Fibroblast of villous mesenchyme (primary cell): ENCODE data around the gene DEPDC5. TPM values are rescaled to one million over a fixed set of nuclear protein-coding genes. Genes with fewer than 3 reads are reported as not detected.

Experiments
- DNase-seq: peaks from one replicate; pipeline ENCODE4 v3.0.0-alpha.2; 2010; ENCODE audit warnings: low read depth
- H3K4me3 ChIP-seq: 2 replicates; pipeline ENCODE4 v1.5.1; 2011; ENCODE audit warnings: low read depth, mild to moderate bottlenecking, low read length
- total RNA-seq: library from RNA; depleted of rRNA; stranded (reverse); fragments of >200 nt; gene quantifications from 2 replicates; pipeline ENCODE4 v1.2.3, GENCODE V29; 2012
- TF ChIP-seq, protein P1 (sequence below): IDR thresholded peaks from 2 replicates; pipeline ENCODE4 v1.5.1; 2012; ENCODE audit warnings: low read depth, mild to moderate bottlenecking, low read length; ENCODE audit not compliant: insufficient read depth

Gene DEPDC5
- total RNA-seq, 1 donor, result 13.0 TPM

- DNase-seq, result no peak
- TF ChIP-seq, protein P1, sequence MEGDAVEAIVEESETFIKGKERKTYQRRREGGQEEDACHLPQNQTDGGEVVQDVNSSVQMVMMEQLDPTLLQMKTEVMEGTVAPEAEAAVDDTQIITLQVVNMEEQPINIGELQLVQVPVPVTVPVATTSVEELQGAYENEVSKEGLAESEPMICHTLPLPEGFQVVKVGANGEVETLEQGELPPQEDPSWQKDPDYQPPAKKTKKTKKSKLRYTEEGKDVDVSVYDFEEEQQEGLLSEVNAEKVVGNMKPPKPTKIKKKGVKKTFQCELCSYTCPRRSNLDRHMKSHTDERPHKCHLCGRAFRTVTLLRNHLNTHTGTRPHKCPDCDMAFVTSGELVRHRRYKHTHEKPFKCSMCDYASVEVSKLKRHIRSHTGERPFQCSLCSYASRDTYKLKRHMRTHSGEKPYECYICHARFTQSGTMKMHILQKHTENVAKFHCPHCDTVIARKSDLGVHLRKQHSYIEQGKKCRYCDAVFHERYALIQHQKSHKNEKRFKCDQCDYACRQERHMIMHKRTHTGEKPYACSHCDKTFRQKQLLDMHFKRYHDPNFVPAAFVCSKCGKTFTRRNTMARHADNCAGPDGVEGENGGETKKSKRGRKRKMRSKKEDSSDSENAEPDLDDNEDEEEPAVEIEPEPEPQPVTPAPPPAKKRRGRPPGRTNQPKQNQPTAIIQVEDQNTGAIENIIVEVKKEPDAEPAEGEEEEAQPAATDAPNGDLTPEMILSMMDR, result no peak
- no peak overlapping the region for H3K4me3 ChIP-seq
These were observed 107.5 kb downstream of the DEPDC5 start for GRCh38 chr22:31861226-31861840.

DNA sequence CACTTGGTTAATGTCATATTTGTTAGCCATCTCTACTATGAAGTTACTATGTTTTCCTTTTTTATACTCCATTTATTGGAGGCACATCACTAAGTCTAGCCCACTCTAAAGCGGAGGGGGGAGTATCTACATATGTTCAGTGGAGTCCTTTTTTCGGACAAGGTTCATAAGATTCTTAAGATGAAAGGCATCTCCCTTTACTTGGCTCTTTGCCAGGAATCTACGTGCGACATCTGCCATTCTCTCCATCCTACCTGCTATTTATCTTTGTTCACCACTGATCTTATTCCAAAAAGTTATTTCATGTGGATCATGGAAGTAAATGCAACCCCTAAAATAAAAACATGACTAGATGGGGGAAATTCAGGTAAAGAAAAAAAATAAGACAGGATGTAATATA is 113.1 kb downstream of the DEPDC5 start:
- TF ChIP-seq, protein P1, result no peak
- H3K4me3 ChIP-seq, result no peak overlapping the region
- DNase-seq, result no peak

GRCh38 chr22:31867386-31868153 is 113.8 kb downstream of the DEPDC5 start:
- TF ChIP-seq, protein P1, result no peak
- DNase-seq, result no peak
- H3K4me3 ChIP-seq, result no peak overlapping the region

- DNase-seq, result no peak
- no peak overlapping the region for H3K4me3 ChIP-seq
- TF ChIP-seq, protein P1, result no peak
These were observed 115.9 kb downstream of the DEPDC5 start for GRCh38 chr22:31869739-31870138.

- TF ChIP-seq, protein P1, result peak; percentile 12
- DNase-seq, result peak; percentile 71
- H3K4me3 ChIP-seq, result no peak overlapping the region
These were observed 117.1 kb downstream of the DEPDC5 start for GRCh38 chr22:31870890-31871289.

DNA sequence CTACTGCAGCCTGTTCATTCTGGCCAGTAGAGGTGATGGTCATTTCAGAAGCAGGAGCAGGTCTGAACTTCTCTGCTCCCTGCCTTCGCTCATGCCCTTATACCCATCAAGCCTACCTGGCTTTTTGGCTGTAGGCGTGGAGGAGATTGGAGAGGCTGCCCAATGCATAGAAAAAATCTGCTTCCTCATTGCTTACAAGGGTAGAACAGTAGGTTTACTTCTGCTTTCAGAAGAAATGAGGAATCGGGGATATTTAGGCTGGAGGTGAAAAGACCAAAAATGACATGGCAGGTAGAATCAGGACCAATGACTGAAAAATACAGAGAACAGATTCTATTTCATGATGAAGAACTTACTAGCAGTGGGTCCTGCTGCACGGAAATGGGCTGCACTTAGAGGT is 117.7 kb downstream of the DEPDC5 start:
- no peak for DNase-seq
- no peak overlapping the region for H3K4me3 ChIP-seq
- TF ChIP-seq, protein P1, result no peak
